ENCODE data around the gene RUSC1.

The RUSC1 gene

DNA sequence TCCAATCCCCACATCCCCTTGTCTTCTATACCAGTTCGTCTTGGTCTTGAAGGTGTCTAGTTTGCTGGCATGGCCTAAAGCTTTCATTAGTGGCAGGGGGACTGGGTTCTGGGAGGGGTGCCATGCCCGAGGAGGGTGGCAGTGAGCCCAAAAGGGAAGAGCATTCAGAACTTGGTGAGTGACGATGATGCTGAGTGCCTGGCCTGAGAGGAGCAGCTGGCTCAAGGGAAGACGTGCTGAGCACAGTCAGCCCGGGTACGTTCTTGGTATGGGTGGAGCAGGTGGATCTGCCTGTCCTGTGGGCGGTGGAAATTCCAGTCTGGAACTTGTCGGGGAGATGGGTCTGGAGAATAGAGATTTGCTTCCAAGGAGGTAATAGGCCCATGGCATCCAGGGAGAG is 7.4 kb upstream of the RUSC1 start:
- POLR2A ChIA-PET, result interaction anchor here (0.9 to 1.2 kb wide), 2 partner anchors 8 to 10 kb away, joined by 3 read pairs; no protein-coding TSS in a partner anchor
- H3K4me1 ChIP-seq (ENCODE audit: control insufficient read depth, insufficient read depth, low read length), result peaks cover 5% of the 10 kb centered on the region; the same call in 1 of the 2 replicates

GRCh38 chr1:155316922-155317321 is 3.8 kb upstream of the RUSC1 start:
- Histone ChIP-seq H3K4me1 (ENCODE audit: control insufficient read depth, insufficient read depth, low read length) (no peaks in the 10 kb centered on the region), H3K27ac (ENCODE audit: extremely low read depth, low read depth, low read length) (no peak overlapping the region), H3K4me3 (ENCODE audit: low read depth, low read length) (no peak overlapping the region), H3K36me3 (ENCODE audit: control insufficient read depth in 2 of 2, insufficient read depth in 1 of 2, low read length in 2 of 2) (peaks cover 34 to 83% of the 10 kb centered on the region in 2 experiments), H3K9me3 (ENCODE audit: control insufficient read depth, insufficient read depth, low read depth, low read length) (no peaks in the 10 kb centered on the region)
- CTCF ChIA-PET, result interaction anchor here (1.0 to 3.7 kb wide), 2 partner anchors 9 to 66 kb away, joined by 3 to 23 read pairs; no protein-coding TSS in a partner anchor
- POLR2A ChIA-PET, result interaction anchor here (0.7 to 1.7 kb wide), 5 partner anchors 44 to 72 kb away, joined by 3 to 4 read pairs (median 4); partner anchors contain the start of genes CLK2 and SCAMP3
- TF ChIP-seq ZNF350 (tag by site-specific recombination; IDR thresholded peaks at IDR 0.05) (no peak), ZNF394 (tag by site-specific recombination; IDR thresholded peaks at IDR 0.05; ENCODE audit: borderline replicate concordance) (no peak), ZFP41 (tag by site-specific recombination; IDR thresholded peaks at IDR 0.05; ENCODE audit: borderline replicate concordance) (no peak)
- TF ChIP-seq, protein P1, sequence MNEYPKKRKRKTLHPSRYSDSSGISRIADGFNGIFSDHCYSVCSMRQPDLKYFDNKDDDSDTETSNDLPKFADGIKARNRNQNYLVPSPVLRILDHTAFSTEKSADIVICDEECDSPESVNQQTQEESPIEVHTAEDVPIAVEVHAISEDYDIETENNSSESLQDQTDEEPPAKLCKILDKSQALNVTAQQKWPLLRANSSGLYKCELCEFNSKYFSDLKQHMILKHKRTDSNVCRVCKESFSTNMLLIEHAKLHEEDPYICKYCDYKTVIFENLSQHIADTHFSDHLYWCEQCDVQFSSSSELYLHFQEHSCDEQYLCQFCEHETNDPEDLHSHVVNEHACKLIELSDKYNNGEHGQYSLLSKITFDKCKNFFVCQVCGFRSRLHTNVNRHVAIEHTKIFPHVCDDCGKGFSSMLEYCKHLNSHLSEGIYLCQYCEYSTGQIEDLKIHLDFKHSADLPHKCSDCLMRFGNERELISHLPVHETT (tag by site-specific recombination; IDR thresholded peaks at IDR 0.05), result no peak

More for the DNA sequence above, 7.4 kb upstream of the RUSC1 start:
- H3K27ac ChIP-seq (ENCODE audit: extremely low read depth, low read depth, low read length), result no peak overlapping the region
- no peak overlapping the region for H3K4me3 ChIP-seq (ENCODE audit: low read depth, low read length)
- peaks cover 47 to 70% of the 10 kb centered on the region in 2 experiments for H3K36me3 ChIP-seq (ENCODE audit: control insufficient read depth in 2 of 2, insufficient read depth in 1 of 2, low read length in 2 of 2)
- H3K9me3 ChIP-seq (ENCODE audit: control insufficient read depth, insufficient read depth, low read depth, low read length), result no peaks in the 10 kb centered on the region
- TF ChIP-seq ZNF704 (tag by site-specific recombination; IDR thresholded peaks at IDR 0.05) (no peak), ZNF155 (tag by site-specific recombination; IDR thresholded peaks at IDR 0.05) (no peak), ZNF24 (tag by site-specific recombination; IDR thresholded peaks at IDR 0.05) (no peak), MYNN (tag by site-specific recombination; IDR thresholded peaks at IDR 0.05; ENCODE audit: borderline replicate concordance) (no peak), ZNF26 (tag by site-specific recombination; IDR thresholded peaks at IDR 0.05) (no peak), ZNF404 (tag by site-specific recombination; IDR thresholded peaks at IDR 0.05) (no peak), ZNF623 (tag by site-specific recombination; IDR thresholded peaks at IDR 0.05) (no peak), TRIM28 (IDR thresholded peaks at IDR 0.05; ENCODE audit: borderline replicate concordance, low read length) (no peak), ZNF596 (tag by site-specific recombination; IDR thresholded peaks at IDR 0.05) (no peak)
- TF ChIP-seq, protein P2, sequence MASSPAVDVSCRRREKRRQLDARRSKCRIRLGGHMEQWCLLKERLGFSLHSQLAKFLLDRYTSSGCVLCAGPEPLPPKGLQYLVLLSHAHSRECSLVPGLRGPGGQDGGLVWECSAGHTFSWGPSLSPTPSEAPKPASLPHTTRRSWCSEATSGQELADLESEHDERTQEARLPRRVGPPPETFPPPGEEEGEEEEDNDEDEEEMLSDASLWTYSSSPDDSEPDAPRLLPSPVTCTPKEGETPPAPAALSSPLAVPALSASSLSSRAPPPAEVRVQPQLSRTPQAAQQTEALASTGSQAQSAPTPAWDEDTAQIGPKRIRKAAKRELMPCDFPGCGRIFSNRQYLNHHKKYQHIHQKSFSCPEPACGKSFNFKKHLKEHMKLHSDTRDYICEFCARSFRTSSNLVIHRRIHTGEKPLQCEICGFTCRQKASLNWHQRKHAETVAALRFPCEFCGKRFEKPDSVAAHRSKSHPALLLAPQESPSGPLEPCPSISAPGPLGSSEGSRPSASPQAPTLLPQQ (tag by site-specific recombination; IDR thresholded peaks at IDR 0.05), result no peak
- CTCF ChIA-PET, result interaction anchor here (0.7 kb wide), 1 partner anchor 36 kb away, joined by 3 read pairs; no protein-coding TSS in a partner anchor

GRCh38 chr1:155318082-155318481 is 2.6 kb upstream of the RUSC1 start:
- ChIA-PET POLR2A (interaction anchor here (0.6 to 1.7 kb wide), 3 partner anchors 45 to 194 kb away, joined by 3 to 4 read pairs (median 4); partner anchors contain the start of genes CLK2 and SCAMP3), CTCF (interaction anchor here (0.8 to 3.7 kb wide), 2 partner anchors 20 to 67 kb away, joined by 4 to 23 read pairs; no protein-coding TSS in a partner anchor)
- H3K4me3 ChIP-seq (ENCODE audit: low read depth, low read length), result no peak overlapping the region
- no peaks in the 10 kb centered on the region for H3K4me1 ChIP-seq (ENCODE audit: control insufficient read depth, insufficient read depth, low read length)
- H3K36me3 ChIP-seq (ENCODE audit: control insufficient read depth in 2 of 2, insufficient read depth in 1 of 2, low read length in 2 of 2), result peaks cover 34 to 72% of the 10 kb centered on the region in 2 experiments
- TF ChIP-seq ZSCAN4 (tag by site-specific recombination; IDR thresholded peaks at IDR 0.05) (no peak), ZNF785 (tag by site-specific recombination; IDR thresholded peaks at IDR 0.05) (no peak), ZNF140 (tag by site-specific recombination; IDR thresholded peaks at IDR 0.05) (no peak)
- TF ChIP-seq, protein P3, sequence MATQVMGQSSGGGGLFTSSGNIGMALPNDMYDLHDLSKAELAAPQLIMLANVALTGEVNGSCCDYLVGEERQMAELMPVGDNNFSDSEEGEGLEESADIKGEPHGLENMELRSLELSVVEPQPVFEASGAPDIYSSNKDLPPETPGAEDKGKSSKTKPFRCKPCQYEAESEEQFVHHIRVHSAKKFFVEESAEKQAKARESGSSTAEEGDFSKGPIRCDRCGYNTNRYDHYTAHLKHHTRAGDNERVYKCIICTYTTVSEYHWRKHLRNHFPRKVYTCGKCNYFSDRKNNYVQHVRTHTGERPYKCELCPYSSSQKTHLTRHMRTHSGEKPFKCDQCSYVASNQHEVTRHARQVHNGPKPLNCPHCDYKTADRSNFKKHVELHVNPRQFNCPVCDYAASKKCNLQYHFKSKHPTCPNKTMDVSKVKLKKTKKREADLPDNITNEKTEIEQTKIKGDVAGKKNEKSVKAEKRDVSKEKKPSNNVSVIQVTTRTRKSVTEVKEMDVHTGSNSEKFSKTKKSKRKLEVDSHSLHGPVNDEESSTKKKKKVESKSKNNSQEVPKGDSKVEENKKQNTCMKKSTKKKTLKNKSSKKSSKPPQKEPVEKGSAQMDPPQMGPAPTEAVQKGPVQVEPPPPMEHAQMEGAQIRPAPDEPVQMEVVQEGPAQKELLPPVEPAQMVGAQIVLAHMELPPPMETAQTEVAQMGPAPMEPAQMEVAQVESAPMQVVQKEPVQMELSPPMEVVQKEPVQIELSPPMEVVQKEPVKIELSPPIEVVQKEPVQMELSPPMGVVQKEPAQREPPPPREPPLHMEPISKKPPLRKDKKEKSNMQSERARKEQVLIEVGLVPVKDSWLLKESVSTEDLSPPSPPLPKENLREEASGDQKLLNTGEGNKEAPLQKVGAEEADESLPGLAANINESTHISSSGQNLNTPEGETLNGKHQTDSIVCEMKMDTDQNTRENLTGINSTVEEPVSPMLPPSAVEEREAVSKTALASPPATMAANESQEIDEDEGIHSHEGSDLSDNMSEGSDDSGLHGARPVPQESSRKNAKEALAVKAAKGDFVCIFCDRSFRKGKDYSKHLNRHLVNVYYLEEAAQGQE (tag by site-specific recombination; IDR thresholded peaks at IDR 0.05), result no peak
- no peak overlapping the region for H3K27ac ChIP-seq (ENCODE audit: extremely low read depth, low read depth, low read length)
- H3K9me3 ChIP-seq (ENCODE audit: control insufficient read depth, insufficient read depth, low read depth, low read length), result no peaks in the 10 kb centered on the region
